Left ventricle myocardium inferior (tissue), 1 donor: Measurements from ENCODE around the gene FPR2. TPM values are rescaled to one million over a fixed set of nuclear protein-coding genes. Genes with fewer than 3 reads are reported as not detected.

ENCODE experiments used
- DNase-seq: peaks from one replicate; pipeline ENCODE4 v3.0.0-alpha.2; 2020
- H3K27ac ChIP-seq: fragments of 200-600 bp; replicated peaks from 2 replicates; pipeline ENCODE4 v1.8.0; 2021
- H3K27me3 ChIP-seq: fragments of 200-600 bp; 2 replicates; pipeline ENCODE4 v1.8.0; 2021; ENCODE audit warnings: low read depth
- H3K36me3 ChIP-seq: fragments of 200-600 bp; 2 replicates; pipeline ENCODE4 v1.8.0; 2021
- H3K4me1 ChIP-seq: fragments of 200-600 bp; 2 replicates; pipeline ENCODE4 v1.8.0; 2021
- H3K4me3 ChIP-seq: fragments of 200-600 bp; 2 replicates; pipeline ENCODE4 v1.8.0; 2021; ENCODE audit warnings: mild to moderate bottlenecking, moderate library complexity
- H3K9me3 ChIP-seq: fragments of 200-600 bp; replicated peaks from 2 replicates; pipeline ENCODE4 v1.8.0; 2021
- CTCF ChIP-seq: fragments of 200-600 bp; IDR thresholded peaks from 2 replicates; pipeline ENCODE4 v1.8.0; 2021; ENCODE audit warnings: antibody characterized with exemption, mild to moderate bottlenecking, borderline replicate concordance
- intact Hi-C: fragments of 100-400 bp; cut with micrococcal nuclease; formaldehyde crosslinking; loops from one replicate; pipeline ENCODE4 v1.11.0; 2022
- total RNA-seq: library from RNA; stranded (reverse); fragmentation: NEBNext Ultra II Directional; extraction: Animal tissue kit (Norgen Biotek cat#: 25700); gene quantifications from one replicate; pipeline ENCODE4 v1.2.1, GENCODE V29; 2021
- donor health status: DM: no; HTN: yes; CAD: no; lungs with severe emphysema.

The FPR2 gene
- total RNA-seq, 1 donor from 2014 or later: 0.74 TPM

GRCh38 chr19:51724543-51724942 is 36.4 kb upstream of the FPR2 start:
- intact Hi-C loops: no loop called here
- H3K4me3 ChIP-seq: no peak overlapping the region
- no peak for TF ChIP-seq CTCF
- H3K27ac ChIP-seq: no peak overlapping the region
- peak; percentile 43 for DNase-seq
- H3K9me3 ChIP-seq: no peaks in the 10 kb centered on the region
- no peaks in the 10 kb centered on the region for H3K36me3 ChIP-seq
- H3K4me1 ChIP-seq: peaks cover 3% of the 10 kb centered on the region
- peaks cover 98% of the 10 kb centered on the region for H3K27me3 ChIP-seq

GRCh38 chr19:51726049-51726448 is 34.9 kb upstream of the FPR2 start:
- no peak for TF ChIP-seq CTCF
- Histone ChIP-seq H3K27ac (no peak overlapping the region), H3K4me1 (no peaks in the 10 kb centered on the region), H3K27me3 (peaks cover 98% of the 10 kb centered on the region), H3K4me3 (no peak overlapping the region), H3K36me3 (no peaks in the 10 kb centered on the region), H3K9me3 (peaks cover 5% of the 10 kb centered on the region)
- DNase-seq: peak; percentile 50
- intact Hi-C loops: no loop called here

GRCh38 chr19:51727349-51727880 is 33.6 kb upstream of the FPR2 start:
- intact Hi-C loops: no loop called here
- peaks cover 97% of the 10 kb centered on the region for H3K27me3 ChIP-seq
- TF ChIP-seq CTCF: no peak

GRCh38 chr19:51729781-51730180 is 31.2 kb upstream of the FPR2 start:
- Histone ChIP-seq H3K27me3 (peaks cover 90% of the 10 kb centered on the region), H3K4me1 (no peaks in the 10 kb centered on the region), H3K9me3 (peaks cover 7% of the 10 kb centered on the region), H3K27ac (no peak overlapping the region), H3K36me3 (no peaks in the 10 kb centered on the region), H3K4me3 (no peak overlapping the region)
- intact Hi-C loops: no loop called here
- TF ChIP-seq CTCF: no peak
- DNase-seq: no peak

More at GRCh38 chr19:51727349-51727880, 33.6 kb upstream of the FPR2 start:
- Histone ChIP-seq H3K4me1 (no peaks in the 10 kb centered on the region), H3K36me3 (no peaks in the 10 kb centered on the region), H3K27ac (no peak overlapping the region), H3K9me3 (peaks cover 7% of the 10 kb centered on the region), H3K4me3 (no peak overlapping the region)
- no peak for DNase-seq

- intact Hi-C loops: no loop called here
- H3K4me3 ChIP-seq: no peak overlapping the region
- peaks cover 7% of the 10 kb centered on the region for H3K9me3 ChIP-seq
- H3K4me1 ChIP-seq: no peaks in the 10 kb centered on the region
- H3K36me3 ChIP-seq: no peaks in the 10 kb centered on the region
- no peak for DNase-seq
- TF ChIP-seq CTCF: no peak
- H3K27ac ChIP-seq: no peak overlapping the region
- H3K27me3 ChIP-seq: peaks cover 91% of the 10 kb centered on the region
Measured at GRCh38 chr19:51733742-51734522, 27.0 kb upstream of the FPR2 start.
